Liver (tissue), 9 donors: Measurements from ENCODE around the gene HACL1. TPM values are rescaled to one million over a fixed set of nuclear protein-coding genes. Genes with fewer than 3 reads are reported as not detected.

Experiments used
- DNase-seq: peaks from one replicate; pipeline ENCODE4 v3.0.0-alpha.2; 2017; ENCODE audit warnings: low spot score
- H3K27ac ChIP-seq, 2 donors: one replicate each; pipeline ENCODE4 v1.7.0; 2013; ENCODE audit warnings: inconsistent platforms in 2 of 2, low read length in 2 of 2, control low read depth in 1 of 2, low read depth in 1 of 2, mild to moderate bottlenecking in 1 of 2
- H3K27me3 ChIP-seq, 4 donors: one replicate each; pipeline versions ENCODE4 v1.6.1 to v1.7.0; 2013; ENCODE audit warnings: low read length in 3 of 4, inconsistent platforms in 1 of 4, mild to moderate bottlenecking in 1 of 4, moderate library complexity in 1 of 4; ENCODE audit not compliant: control insufficient read depth in 4 of 4, insufficient read depth in 4 of 4
- H3K36me3 ChIP-seq, 4 donors: one replicate each; pipeline versions ENCODE4 v1.6.1 to v1.7.0; 2013; ENCODE audit warnings: low read length in 3 of 4, mild to moderate bottlenecking in 3 of 4, low read depth in 1 of 4, moderate library complexity in 1 of 4; ENCODE audit not compliant: control insufficient read depth in 4 of 4, insufficient read depth in 3 of 4
- H3K4me1 ChIP-seq, 4 donors: one replicate each; pipeline versions ENCODE4 v1.6.1 to v1.7.0; 2013; ENCODE audit warnings: low read length in 3 of 4, mild to moderate bottlenecking in 3 of 4, moderate library complexity in 1 of 4; ENCODE audit not compliant: control insufficient read depth in 4 of 4, insufficient read depth in 4 of 4
- H3K4me3 ChIP-seq, 3 donors: one replicate each; pipeline versions ENCODE4 v1.6.1 to v1.7.0; 2013; ENCODE audit warnings: low read length in 3 of 3, control low read depth in 1 of 3, low read depth in 1 of 3, mild to moderate bottlenecking in 1 of 3
- H3K9ac ChIP-seq, 2 donors: one replicate each; pipeline ENCODE4 v1.7.0; 2013; ENCODE audit warnings: low read length in 2 of 2, mild to moderate bottlenecking in 2 of 2, moderate library complexity in 2 of 2, control low read depth in 1 of 2, low read depth in 1 of 2
- H3K9me3 ChIP-seq, 4 donors: one replicate each; pipeline versions ENCODE4 v1.6.1 to v1.7.0; 2013; ENCODE audit warnings: low read length in 3 of 4; ENCODE audit not compliant: control insufficient read depth in 4 of 4
- EGR1 ChIP-seq, 2 donors: IDR thresholded peaks; 2 replicates each; pipeline ENCODE4 v1.6.1; 2016 to 2018; ENCODE audit warnings: antibody characterized with exemption in 2 of 2, low read depth in 2 of 2
- FOXA1 ChIP-seq: IDR thresholded peaks from 2 replicates; pipeline ENCODE4 v1.6.1; 2016; ENCODE audit warnings: antibody characterized with exemption
- FOXA2 ChIP-seq: IDR thresholded peaks from 2 replicates; pipeline ENCODE4 v1.6.1; 2016; ENCODE audit warnings: antibody characterized with exemption
- GABPA ChIP-seq, 2 donors: IDR thresholded peaks in 1 of 2; conservative IDR thresholded peaks in 1 of 2; 2 replicates each; pipeline ENCODE4 v1.6.1; 2016; ENCODE audit warnings: antibody characterized with exemption in 2 of 2, mild to moderate bottlenecking in 1 of 2, moderate library complexity in 1 of 2
- HNF4A ChIP-seq, 2 donors: conservative IDR thresholded peaks; 2 replicates each; pipeline ENCODE4 v1.6.1; 2016; ENCODE audit warnings: antibody characterized with exemption in 2 of 2, mild to moderate bottlenecking in 2 of 2
- HNF4G ChIP-seq: IDR thresholded peaks from 2 replicates; pipeline ENCODE4 v1.6.1; 2016; ENCODE audit warnings: antibody characterized with exemption
- JUND ChIP-seq, 2 donors: IDR thresholded peaks; 2 replicates each; pipeline ENCODE4 v1.6.1; 2016; ENCODE audit warnings: antibody characterized with exemption in 2 of 2
- NR2F2 ChIP-seq: IDR thresholded peaks from 2 replicates; pipeline ENCODE4 v1.6.1; 2016; ENCODE audit warnings: antibody characterized with exemption
- RAD21 ChIP-seq, 2 donors: IDR thresholded peaks; 2 replicates each; pipeline ENCODE4 v1.6.1; 2016; ENCODE audit warnings: antibody characterized with exemption in 2 of 2, mild to moderate bottlenecking in 2 of 2
- RXRA ChIP-seq, 2 donors: IDR thresholded peaks; 2 replicates each; pipeline ENCODE4 v1.6.1; 2017 to 2018; ENCODE audit warnings: antibody characterized with exemption in 2 of 2, mild to moderate bottlenecking in 1 of 2
- SP1 ChIP-seq: IDR thresholded peaks from 2 replicates; pipeline ENCODE4 v1.6.1; 2018; ENCODE audit warnings: antibody characterized with exemption, mild to moderate bottlenecking
- TAF1 ChIP-seq: conservative IDR thresholded peaks from 2 replicates; pipeline ENCODE4 v1.6.1; 2016; ENCODE audit warnings: antibody characterized with exemption, mild to moderate bottlenecking
- YY1 ChIP-seq: IDR thresholded peaks from 2 replicates; pipeline ENCODE4 v1.6.1; 2016; ENCODE audit warnings: antibody characterized with exemption, mild to moderate bottlenecking
- WGBS: extraction: QIAGEN DNeasy Blood & Tissue Kit; methylation state at CpG from one replicate; pipeline ENCODE4 v1.1.7; 2013; 5-methylcytosine and 5-hydroxymethylcytosine counted together
- polyA plus RNA-seq, 2 donors: library from polyadenylated mRNA; stranded (reverse) in 1 of 2; unstranded in 1 of 2; fragments of 200-250 nt in 1 of 2; fragments of >200 nt in 1 of 2; fragmentation: Nextera tagmentation in 1 of 2; extraction: Ambion mirVana in 1 of 2; gene quantifications; one replicate each; pipeline versions ENCODE4 v1.2.1 to v1.2.3, GENCODE V29; 2013 to 2015
- total RNA-seq, 2 donors: library from RNA; depleted of rRNA; stranded (reverse); fragments of >200 nt; gene quantifications; one replicate each; pipeline ENCODE4 v1.2.3, GENCODE V29; 2014
- TF ChIP-seq, protein P1 (sequence below): IDR thresholded peaks from 2 replicates; pipeline ENCODE4 v1.6.1; 2016; ENCODE audit warnings: antibody characterized with exemption, mild to moderate bottlenecking
- TF ChIP-seq, protein P2 (sequence below): IDR thresholded peaks from 2 replicates; pipeline ENCODE4 v1.6.1; 2016; ENCODE audit warnings: antibody characterized with exemption
- TF ChIP-seq, protein P3 (sequence below): IDR thresholded peaks from 2 replicates; pipeline ENCODE4 v1.6.1; 2016; ENCODE audit warnings: antibody characterized with exemption
- TF ChIP-seq, protein P4 (sequence below): IDR thresholded peaks from 2 replicates; pipeline ENCODE4 v1.6.1; 2016; ENCODE audit warnings: antibody characterized with exemption
- TF ChIP-seq, protein P5 (sequence below): fragments of 150-350 bp; IDR thresholded peaks from 2 replicates; pipeline ENCODE4 v1.5.1; 2017; ENCODE audit warnings: improper control_type of control experiment, low read depth, low read length; ENCODE audit not compliant: missing input control
- donor health status: healthy.
- donor health status: healthy.
- donor health status: healthy.
- donor health status: healthy.
- donor health status: healthy.

The HACL1 gene
- total and polyA plus RNA-seq, 4 donors, result 13.4 to 46.9 (median 32.2) TPM

DNA sequence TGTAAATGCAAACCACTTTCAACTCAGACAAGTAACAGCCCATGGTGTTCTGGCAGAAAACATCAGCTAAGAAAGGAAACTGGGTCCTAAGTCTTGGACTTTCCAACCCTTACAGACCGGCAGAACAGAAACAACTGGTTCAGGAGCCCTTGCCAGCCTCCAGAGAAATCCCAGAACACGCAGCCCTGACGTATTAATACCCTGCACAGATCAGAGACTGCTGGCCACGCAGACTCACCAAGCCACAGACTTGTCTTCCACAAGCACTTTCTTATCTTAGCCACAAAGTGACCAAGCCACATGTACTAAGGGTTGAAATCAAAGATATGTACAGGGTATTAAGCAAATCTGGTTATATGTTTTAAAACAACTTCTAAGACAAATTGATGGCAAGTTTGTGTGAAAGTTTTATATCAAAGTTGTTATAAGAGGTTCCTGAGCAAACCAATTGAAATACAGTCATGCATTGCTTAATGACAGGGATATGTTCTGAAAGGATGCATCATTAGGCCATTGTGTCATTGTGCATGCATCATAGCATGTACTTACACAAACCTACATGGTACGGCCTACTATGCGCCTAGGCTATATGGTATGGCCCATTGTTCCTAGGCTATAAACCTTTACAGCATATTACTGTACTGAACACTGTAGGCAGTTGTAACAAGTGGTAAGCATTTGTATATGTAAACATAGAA, 37.0 kb upstream of the HACL1 start:
- H3K4me1 ChIP-seq, result peaks cover 0 to 20% (median 9%) of the 10 kb centered on the region in 4 donors
- no peak overlapping the region for H3K9ac ChIP-seq
- DNase-seq, result no peak
- no peak for TF ChIP-seq EGR1 (IDR thresholded peaks at IDR 0.05; ENCODE audit: low read depth in 2 of 2)
- no peak for TF ChIP-seq SP1
- no peak for TF ChIP-seq TAF1
- TF ChIP-seq RAD21 (IDR thresholded peaks at IDR 0.05), result no peak
- TF ChIP-seq NR2F2, result no peak
- no peak for TF ChIP-seq JUND (IDR thresholded peaks at IDR 0.05)
- TF ChIP-seq YY1, result no peak
- TF ChIP-seq, protein P1, sequence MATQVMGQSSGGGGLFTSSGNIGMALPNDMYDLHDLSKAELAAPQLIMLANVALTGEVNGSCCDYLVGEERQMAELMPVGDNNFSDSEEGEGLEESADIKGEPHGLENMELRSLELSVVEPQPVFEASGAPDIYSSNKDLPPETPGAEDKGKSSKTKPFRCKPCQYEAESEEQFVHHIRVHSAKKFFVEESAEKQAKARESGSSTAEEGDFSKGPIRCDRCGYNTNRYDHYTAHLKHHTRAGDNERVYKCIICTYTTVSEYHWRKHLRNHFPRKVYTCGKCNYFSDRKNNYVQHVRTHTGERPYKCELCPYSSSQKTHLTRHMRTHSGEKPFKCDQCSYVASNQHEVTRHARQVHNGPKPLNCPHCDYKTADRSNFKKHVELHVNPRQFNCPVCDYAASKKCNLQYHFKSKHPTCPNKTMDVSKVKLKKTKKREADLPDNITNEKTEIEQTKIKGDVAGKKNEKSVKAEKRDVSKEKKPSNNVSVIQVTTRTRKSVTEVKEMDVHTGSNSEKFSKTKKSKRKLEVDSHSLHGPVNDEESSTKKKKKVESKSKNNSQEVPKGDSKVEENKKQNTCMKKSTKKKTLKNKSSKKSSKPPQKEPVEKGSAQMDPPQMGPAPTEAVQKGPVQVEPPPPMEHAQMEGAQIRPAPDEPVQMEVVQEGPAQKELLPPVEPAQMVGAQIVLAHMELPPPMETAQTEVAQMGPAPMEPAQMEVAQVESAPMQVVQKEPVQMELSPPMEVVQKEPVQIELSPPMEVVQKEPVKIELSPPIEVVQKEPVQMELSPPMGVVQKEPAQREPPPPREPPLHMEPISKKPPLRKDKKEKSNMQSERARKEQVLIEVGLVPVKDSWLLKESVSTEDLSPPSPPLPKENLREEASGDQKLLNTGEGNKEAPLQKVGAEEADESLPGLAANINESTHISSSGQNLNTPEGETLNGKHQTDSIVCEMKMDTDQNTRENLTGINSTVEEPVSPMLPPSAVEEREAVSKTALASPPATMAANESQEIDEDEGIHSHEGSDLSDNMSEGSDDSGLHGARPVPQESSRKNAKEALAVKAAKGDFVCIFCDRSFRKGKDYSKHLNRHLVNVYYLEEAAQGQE, result no peak
- no peak for TF ChIP-seq HNF4G
- no peak for TF ChIP-seq GABPA (IDR thresholded peaks at IDR 0.05 in 1 of 2, conservative IDR thresholded peaks at IDR 0.05 in 1 of 2)
- TF ChIP-seq FOXA1, result no peak
- TF ChIP-seq, protein P2, sequence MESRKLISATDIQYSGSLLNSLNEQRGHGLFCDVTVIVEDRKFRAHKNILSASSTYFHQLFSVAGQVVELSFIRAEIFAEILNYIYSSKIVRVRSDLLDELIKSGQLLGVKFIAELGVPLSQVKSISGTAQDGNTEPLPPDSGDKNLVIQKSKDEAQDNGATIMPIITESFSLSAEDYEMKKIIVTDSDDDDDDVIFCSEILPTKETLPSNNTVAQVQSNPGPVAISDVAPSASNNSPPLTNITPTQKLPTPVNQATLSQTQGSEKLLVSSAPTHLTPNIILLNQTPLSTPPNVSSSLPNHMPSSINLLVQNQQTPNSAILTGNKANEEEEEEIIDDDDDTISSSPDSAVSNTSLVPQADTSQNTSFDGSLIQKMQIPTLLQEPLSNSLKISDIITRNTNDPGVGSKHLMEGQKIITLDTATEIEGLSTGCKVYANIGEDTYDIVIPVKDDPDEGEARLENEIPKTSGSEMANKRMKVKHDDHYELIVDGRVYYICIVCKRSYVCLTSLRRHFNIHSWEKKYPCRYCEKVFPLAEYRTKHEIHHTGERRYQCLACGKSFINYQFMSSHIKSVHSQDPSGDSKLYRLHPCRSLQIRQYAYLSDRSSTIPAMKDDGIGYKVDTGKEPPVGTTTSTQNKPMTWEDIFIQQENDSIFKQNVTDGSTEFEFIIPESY, result no peak
- TF ChIP-seq, protein P3, sequence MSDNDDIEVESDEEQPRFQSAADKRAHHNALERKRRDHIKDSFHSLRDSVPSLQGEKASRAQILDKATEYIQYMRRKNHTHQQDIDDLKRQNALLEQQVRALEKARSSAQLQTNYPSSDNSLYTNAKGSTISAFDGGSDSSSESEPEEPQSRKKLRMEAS, result no peak
- TF ChIP-seq FOXA2, result no peak
- no peak for TF ChIP-seq HNF4A (conservative IDR thresholded peaks at IDR 0.05)
- TF ChIP-seq, protein P4, sequence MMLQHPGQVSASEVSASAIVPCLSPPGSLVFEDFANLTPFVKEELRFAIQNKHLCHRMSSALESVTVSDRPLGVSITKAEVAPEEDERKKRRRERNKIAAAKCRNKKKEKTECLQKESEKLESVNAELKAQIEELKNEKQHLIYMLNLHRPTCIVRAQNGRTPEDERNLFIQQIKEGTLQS, result no peak
- TF ChIP-seq, protein P5, sequence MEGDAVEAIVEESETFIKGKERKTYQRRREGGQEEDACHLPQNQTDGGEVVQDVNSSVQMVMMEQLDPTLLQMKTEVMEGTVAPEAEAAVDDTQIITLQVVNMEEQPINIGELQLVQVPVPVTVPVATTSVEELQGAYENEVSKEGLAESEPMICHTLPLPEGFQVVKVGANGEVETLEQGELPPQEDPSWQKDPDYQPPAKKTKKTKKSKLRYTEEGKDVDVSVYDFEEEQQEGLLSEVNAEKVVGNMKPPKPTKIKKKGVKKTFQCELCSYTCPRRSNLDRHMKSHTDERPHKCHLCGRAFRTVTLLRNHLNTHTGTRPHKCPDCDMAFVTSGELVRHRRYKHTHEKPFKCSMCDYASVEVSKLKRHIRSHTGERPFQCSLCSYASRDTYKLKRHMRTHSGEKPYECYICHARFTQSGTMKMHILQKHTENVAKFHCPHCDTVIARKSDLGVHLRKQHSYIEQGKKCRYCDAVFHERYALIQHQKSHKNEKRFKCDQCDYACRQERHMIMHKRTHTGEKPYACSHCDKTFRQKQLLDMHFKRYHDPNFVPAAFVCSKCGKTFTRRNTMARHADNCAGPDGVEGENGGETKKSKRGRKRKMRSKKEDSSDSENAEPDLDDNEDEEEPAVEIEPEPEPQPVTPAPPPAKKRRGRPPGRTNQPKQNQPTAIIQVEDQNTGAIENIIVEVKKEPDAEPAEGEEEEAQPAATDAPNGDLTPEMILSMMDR, result no peak
- no peak for TF ChIP-seq RXRA (IDR thresholded peaks at IDR 0.05)
- H3K9me3 ChIP-seq, result no peaks in the 10 kb centered on the region
- peaks cover 3 to 10% (median 7%) of the 10 kb centered on the region in 4 donors for H3K36me3 ChIP-seq
- H3K27me3 ChIP-seq, result no peaks in the 10 kb centered on the region
- H3K4me3 ChIP-seq, result no peak overlapping the region
- H3K27ac ChIP-seq, result no peak overlapping the region
- 92% methylated on average over 6 of the region's 6 CpGs for WGBS
